PFSK-1 (cell line): ENCODE measurements around the gene ZNF618.

Experiments
- POLR2AphosphoS5 ChIP-seq: IDR thresholded peaks from 2 replicates; pipeline ENCODE4 v1.6.1; 2012; ENCODE audit warnings: low read depth, mild to moderate bottlenecking, control low read depth, low read length, moderate library complexity
- REST ChIP-seq, 2 experiments: IDR thresholded peaks; 2 replicates each; pipeline versions ENCODE4 v1.6.1 to v1.8.0; 2011 to 2012; ENCODE audit warnings: low read depth in 2 of 2, low read length in 2 of 2, control low read depth in 1 of 2, inconsistent platforms in 1 of 2, mild to moderate bottlenecking in 1 of 2, moderate library complexity in 1 of 2; ENCODE audit not compliant: insufficient read depth in 1 of 2
- SIN3A ChIP-seq: IDR thresholded peaks from 2 replicates; pipeline ENCODE4 v1.6.1; 2012; ENCODE audit warnings: mild to moderate bottlenecking, low read length, moderate library complexity, borderline replicate concordance; ENCODE audit not compliant: insufficient read depth
- TAF1 ChIP-seq: IDR thresholded peaks from 2 replicates; pipeline ENCODE4 v1.6.1; 2012; ENCODE audit warnings: low read length, control low read depth, borderline replicate concordance; ENCODE audit not compliant: insufficient read depth

GRCh38 chr9:114056527-114056926, 180.4 kb downstream of the ZNF618 start:
- TF ChIP-seq SIN3A (no peak), REST (IDR thresholded peaks at IDR 0.05; ENCODE audit: insufficient read depth in 1 of 2, low read depth in 2 of 2, low read length in 2 of 2) (no peak), POLR2AphosphoS5 (no peak), TAF1 (no peak)
